ENCODE measurements around the gene KSR1. TPM values are rescaled to one million over a fixed set of nuclear protein-coding genes. Genes with fewer than 3 reads are reported as not detected.

KSR1 gene
- polyA plus RNA-seq, 1 donor from 2014 or later, result 9.2 TPM

GRCh38 chr17:27535178-27535928 is 79.1 kb downstream of the KSR1 start:
- H3K36me3 ChIP-seq (ENCODE audit: insufficient read depth, low read length), result no peaks in the 10 kb centered on the region
- no peak for TF ChIP-seq MXI1 (conservative IDR thresholded peaks at IDR 0.05; ENCODE audit: poor library complexity, severe bottlenecking)
- TF ChIP-seq, protein P1, sequence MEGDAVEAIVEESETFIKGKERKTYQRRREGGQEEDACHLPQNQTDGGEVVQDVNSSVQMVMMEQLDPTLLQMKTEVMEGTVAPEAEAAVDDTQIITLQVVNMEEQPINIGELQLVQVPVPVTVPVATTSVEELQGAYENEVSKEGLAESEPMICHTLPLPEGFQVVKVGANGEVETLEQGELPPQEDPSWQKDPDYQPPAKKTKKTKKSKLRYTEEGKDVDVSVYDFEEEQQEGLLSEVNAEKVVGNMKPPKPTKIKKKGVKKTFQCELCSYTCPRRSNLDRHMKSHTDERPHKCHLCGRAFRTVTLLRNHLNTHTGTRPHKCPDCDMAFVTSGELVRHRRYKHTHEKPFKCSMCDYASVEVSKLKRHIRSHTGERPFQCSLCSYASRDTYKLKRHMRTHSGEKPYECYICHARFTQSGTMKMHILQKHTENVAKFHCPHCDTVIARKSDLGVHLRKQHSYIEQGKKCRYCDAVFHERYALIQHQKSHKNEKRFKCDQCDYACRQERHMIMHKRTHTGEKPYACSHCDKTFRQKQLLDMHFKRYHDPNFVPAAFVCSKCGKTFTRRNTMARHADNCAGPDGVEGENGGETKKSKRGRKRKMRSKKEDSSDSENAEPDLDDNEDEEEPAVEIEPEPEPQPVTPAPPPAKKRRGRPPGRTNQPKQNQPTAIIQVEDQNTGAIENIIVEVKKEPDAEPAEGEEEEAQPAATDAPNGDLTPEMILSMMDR (IDR thresholded peaks at IDR 0.05; ENCODE audit: poor library complexity, severe bottlenecking), result no peak
- no peak for TF ChIP-seq TAF1 (IDR thresholded peaks at IDR 0.05; ENCODE audit: low read depth)
- TF ChIP-seq EZH2 (IDR thresholded peaks at IDR 0.05; ENCODE audit: borderline replicate concordance, insufficient read depth, low read length, poor library complexity, severe bottlenecking), result no peak
- no peak for TF ChIP-seq EP300 (conservative IDR thresholded peaks at IDR 0.05; ENCODE audit: poor library complexity, severe bottlenecking)
- TF ChIP-seq POLR2AphosphoS5 (IDR thresholded peaks at IDR 0.05), result no peak
- TF ChIP-seq, protein P2, sequence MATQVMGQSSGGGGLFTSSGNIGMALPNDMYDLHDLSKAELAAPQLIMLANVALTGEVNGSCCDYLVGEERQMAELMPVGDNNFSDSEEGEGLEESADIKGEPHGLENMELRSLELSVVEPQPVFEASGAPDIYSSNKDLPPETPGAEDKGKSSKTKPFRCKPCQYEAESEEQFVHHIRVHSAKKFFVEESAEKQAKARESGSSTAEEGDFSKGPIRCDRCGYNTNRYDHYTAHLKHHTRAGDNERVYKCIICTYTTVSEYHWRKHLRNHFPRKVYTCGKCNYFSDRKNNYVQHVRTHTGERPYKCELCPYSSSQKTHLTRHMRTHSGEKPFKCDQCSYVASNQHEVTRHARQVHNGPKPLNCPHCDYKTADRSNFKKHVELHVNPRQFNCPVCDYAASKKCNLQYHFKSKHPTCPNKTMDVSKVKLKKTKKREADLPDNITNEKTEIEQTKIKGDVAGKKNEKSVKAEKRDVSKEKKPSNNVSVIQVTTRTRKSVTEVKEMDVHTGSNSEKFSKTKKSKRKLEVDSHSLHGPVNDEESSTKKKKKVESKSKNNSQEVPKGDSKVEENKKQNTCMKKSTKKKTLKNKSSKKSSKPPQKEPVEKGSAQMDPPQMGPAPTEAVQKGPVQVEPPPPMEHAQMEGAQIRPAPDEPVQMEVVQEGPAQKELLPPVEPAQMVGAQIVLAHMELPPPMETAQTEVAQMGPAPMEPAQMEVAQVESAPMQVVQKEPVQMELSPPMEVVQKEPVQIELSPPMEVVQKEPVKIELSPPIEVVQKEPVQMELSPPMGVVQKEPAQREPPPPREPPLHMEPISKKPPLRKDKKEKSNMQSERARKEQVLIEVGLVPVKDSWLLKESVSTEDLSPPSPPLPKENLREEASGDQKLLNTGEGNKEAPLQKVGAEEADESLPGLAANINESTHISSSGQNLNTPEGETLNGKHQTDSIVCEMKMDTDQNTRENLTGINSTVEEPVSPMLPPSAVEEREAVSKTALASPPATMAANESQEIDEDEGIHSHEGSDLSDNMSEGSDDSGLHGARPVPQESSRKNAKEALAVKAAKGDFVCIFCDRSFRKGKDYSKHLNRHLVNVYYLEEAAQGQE (IDR thresholded peaks at IDR 0.05; ENCODE audit: borderline replicate concordance), result no peak
- no peak for TF ChIP-seq RAD21 (conservative IDR thresholded peaks at IDR 0.05)
- no peak for TF ChIP-seq SMC3 (conservative IDR thresholded peaks at IDR 0.05; ENCODE audit: poor library complexity)
- H2AFZ ChIP-seq (ENCODE audit: low read depth, low read length), result no peak overlapping the region
- no peak overlapping the region for H3K27ac ChIP-seq (ENCODE audit: low read length)
- H4K20me1 ChIP-seq (ENCODE audit: insufficient read depth), result no peaks in the 10 kb centered on the region
- H3F3A ChIP-seq (ENCODE audit: insufficient read depth, low read length, poor library complexity, severe bottlenecking), result no peaks in the 10 kb centered on the region
- H3K9me2 ChIP-seq (ENCODE audit: insufficient read depth, low read length), result no peaks in the 10 kb centered on the region
- no peaks in the 10 kb centered on the region for H3K79me2 ChIP-seq (replicated peaks; ENCODE audit: insufficient read depth, low read length)
- H3K4me3 ChIP-seq (ENCODE audit: low read length), result no peak overlapping the region
- no peaks in the 10 kb centered on the region for H3K9me3 ChIP-seq (ENCODE audit: low read length)
- no peaks in the 10 kb centered on the region for H3K27me3 ChIP-seq (ENCODE audit: insufficient read depth, low read depth, low read length)
- H3K9ac ChIP-seq (ENCODE audit: low read length), result no peak overlapping the region
- no peak overlapping the region for H3K4me2 ChIP-seq (ENCODE audit: low read length)

DNA sequence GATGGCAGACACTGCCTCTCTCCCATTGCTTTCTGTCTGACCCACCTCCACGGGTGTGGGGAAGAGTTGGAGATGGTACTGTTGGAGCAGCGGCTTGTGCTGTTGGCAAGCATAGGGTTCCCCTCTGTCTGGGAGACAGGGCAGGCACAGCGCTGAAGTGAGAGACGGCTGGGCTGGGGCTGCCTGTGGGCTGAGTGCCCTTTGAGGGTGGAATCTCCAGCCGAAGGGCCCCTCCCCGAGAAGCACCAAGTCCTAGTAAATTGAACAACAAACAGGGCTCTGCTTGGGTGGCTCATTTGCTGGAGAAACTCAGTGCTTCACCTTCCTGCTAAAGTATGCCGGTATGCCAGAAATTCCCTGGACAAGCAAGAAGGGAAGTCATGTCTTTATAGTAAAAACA is 79.7 kb downstream of the KSR1 start:
- Histone ChIP-seq H3K9me3 (ENCODE audit: low read length) (no peaks in the 10 kb centered on the region), H2AFZ (ENCODE audit: low read depth, low read length) (no peak overlapping the region), H3F3A (ENCODE audit: insufficient read depth, low read length, poor library complexity, severe bottlenecking) (no peaks in the 10 kb centered on the region), H3K9ac (ENCODE audit: low read length) (no peak overlapping the region), H3K27me3 (ENCODE audit: insufficient read depth, low read depth, low read length) (no peaks in the 10 kb centered on the region), H3K9me2 (ENCODE audit: insufficient read depth, low read length) (no peaks in the 10 kb centered on the region), H3K27ac (ENCODE audit: low read length) (no peak overlapping the region), H3K4me3 (ENCODE audit: low read length) (no peak overlapping the region), H4K20me1 (ENCODE audit: insufficient read depth) (no peaks in the 10 kb centered on the region), H3K4me2 (ENCODE audit: low read length) (no peak overlapping the region), H3K36me3 (ENCODE audit: insufficient read depth, low read length) (no peaks in the 10 kb centered on the region), H3K79me2 (replicated peaks; ENCODE audit: insufficient read depth, low read length) (no peaks in the 10 kb centered on the region)
- TF ChIP-seq POLR2AphosphoS5 (IDR thresholded peaks at IDR 0.05), result no peak
- no peak for TF ChIP-seq TAF1 (IDR thresholded peaks at IDR 0.05; ENCODE audit: low read depth)
- TF ChIP-seq, protein P2 (IDR thresholded peaks at IDR 0.05; ENCODE audit: borderline replicate concordance), result no peak
- no peak for TF ChIP-seq SMC3 (conservative IDR thresholded peaks at IDR 0.05; ENCODE audit: poor library complexity)
- TF ChIP-seq, protein P1 (IDR thresholded peaks at IDR 0.05; ENCODE audit: poor library complexity, severe bottlenecking), result no peak
- TF ChIP-seq EZH2 (IDR thresholded peaks at IDR 0.05; ENCODE audit: borderline replicate concordance, insufficient read depth, low read length, poor library complexity, severe bottlenecking), result no peak
- TF ChIP-seq EP300 (conservative IDR thresholded peaks at IDR 0.05; ENCODE audit: poor library complexity, severe bottlenecking), result no peak
- no peak for TF ChIP-seq RAD21 (conservative IDR thresholded peaks at IDR 0.05)
- TF ChIP-seq MXI1 (conservative IDR thresholded peaks at IDR 0.05; ENCODE audit: poor library complexity, severe bottlenecking), result no peak
